ENCODE measurements around the gene GDE1. TPM values are rescaled to one million over a fixed set of nuclear protein-coding genes. Genes with fewer than 3 reads are reported as not detected.

Gene GDE1
- total and polyA plus RNA-seq, 3 experiments from 2014 or later: 27.9 to 39.8 (median 30.5) TPM

- Mint-ChIP-seq H3K36me3 (peaks cover 4 to 62% (median 14%) of the 10 kb centered on the region in 3 donors), H3K27me3 (no peaks in the 10 kb centered on the region), H3K4me1 (peaks cover 33 to 72% (median 49%) of the 10 kb centered on the region in 3 donors), H3K9me3 (no peaks in the 10 kb centered on the region), H3K27ac (no peak overlapping the region), H3K4me3 (no peak overlapping the region)
- DNase-seq: no peak
- no peaks in the 10 kb centered on the region for H3K9me3 ChIP-seq (ENCODE audit: low read length)
- peaks cover 10% of the 10 kb centered on the region for H3K36me3 ChIP-seq (ENCODE audit: insufficient read depth, low read length)
- peaks cover 12% of the 10 kb centered on the region for H3K4me1 ChIP-seq (ENCODE audit: insufficient read depth, low read length)
- H3K4me3 ChIP-seq (ENCODE audit: low read length): no peak overlapping the region
- no peaks in the 10 kb centered on the region for H3K27me3 ChIP-seq (ENCODE audit: insufficient read depth, low read length, poor library complexity, severe bottlenecking)
- POLR2A ChIA-PET: interaction anchor here (0.5 kb wide), 1 partner anchor 76 kb away, joined by 3 read pairs; no protein-coding TSS in a partner anchor
- H3K27ac ChIP-seq (ENCODE audit: low read depth, low read length): no peak overlapping the region
- CTCF ChIA-PET: no interaction called here
Observed at GRCh38 chr16:19515757-19516156, 6.1 kb downstream of the GDE1 start.

GRCh38 chr16:19513377-19514053, 8.4 kb downstream of the GDE1 start:
- peak overlapping the region in 3 of 8 donors; percentile 32 to 71 (median 52) for H3K27ac Mint-ChIP-seq
- no peaks in the 10 kb centered on the region for H3K4me1 ChIP-seq (ENCODE audit: insufficient read depth, low read length)
- ChIA-PET CTCF (interaction anchor here (1.2 to 1.5 kb wide), 2 partner anchors 11 to 42 kb away, joined by 3 to 4 read pairs; partner anchors contain the start of gene VPS35L), POLR2A (no interaction called here)
- H3K36me3 ChIP-seq (ENCODE audit: insufficient read depth, low read length): peaks cover 10% of the 10 kb centered on the region
- no peak overlapping the region for H3K27ac ChIP-seq (ENCODE audit: low read depth, low read length)
- DNase-seq: no peak
- H3K4me3 Mint-ChIP-seq: no peak overlapping the region
- peaks cover 4 to 72% (median 14%) of the 10 kb centered on the region in 3 donors for H3K36me3 Mint-ChIP-seq
- no peaks in the 10 kb centered on the region for H3K9me3 Mint-ChIP-seq
- no peaks in the 10 kb centered on the region for H3K27me3 Mint-ChIP-seq
- H3K9me3 ChIP-seq (ENCODE audit: low read length): no peaks in the 10 kb centered on the region
- H3K27me3 ChIP-seq (ENCODE audit: insufficient read depth, low read length, poor library complexity, severe bottlenecking): no peaks in the 10 kb centered on the region
- no peak overlapping the region for H3K4me3 ChIP-seq (ENCODE audit: low read length)
- H3K4me1 Mint-ChIP-seq: peaks cover 21 to 52% (median 26%) of the 10 kb centered on the region in 3 donors

GRCh38 chr16:19512297-19512696, 9.6 kb downstream of the GDE1 start:
- Mint-ChIP-seq H3K27me3 (no peaks in the 10 kb centered on the region), H3K9me3 (no peaks in the 10 kb centered on the region), H3K4me3 (no peak overlapping the region), H3K36me3 (peaks cover 4 to 76% (median 14%) of the 10 kb centered on the region in 3 donors), H3K27ac (peak overlapping the region in 2 of 8 donors; percentile 54 to 70), H3K4me1 (peaks cover 16 to 42% (median 18%) of the 10 kb centered on the region in 3 donors)
- Histone ChIP-seq H3K36me3 (ENCODE audit: insufficient read depth, low read length) (peaks cover 10% of the 10 kb centered on the region), H3K27ac (ENCODE audit: low read depth, low read length) (no peak overlapping the region), H3K27me3 (ENCODE audit: insufficient read depth, low read length, poor library complexity, severe bottlenecking) (no peaks in the 10 kb centered on the region), H3K4me3 (ENCODE audit: low read length) (no peak overlapping the region), H3K9me3 (ENCODE audit: low read length) (no peaks in the 10 kb centered on the region), H3K4me1 (ENCODE audit: insufficient read depth, low read length) (no peaks in the 10 kb centered on the region)
- no peak for DNase-seq
- ChIA-PET POLR2A (no interaction called here), CTCF (interaction anchor here (1.2 to 1.6 kb wide), 2 partner anchors 10 to 43 kb away, joined by 3 to 4 read pairs; partner anchors contain the start of gene VPS35L)

GRCh38 chr16:19507867-19508266, 14.0 kb downstream of the GDE1 start:
- no peaks in the 10 kb centered on the region for H3K27me3 ChIP-seq (ENCODE audit: insufficient read depth, low read length, poor library complexity, severe bottlenecking)
- DNase-seq: no peak

GRCh38 chr16:19506965-19507364, 14.9 kb downstream of the GDE1 start:
- H3K4me1 Mint-ChIP-seq: peaks cover 0 to 3% (median 0%) of the 10 kb centered on the region in 3 donors
- H3K4me3 Mint-ChIP-seq: no peak overlapping the region
- ChIA-PET POLR2A (no interaction called here), CTCF (interaction anchor here (0.6 to 1.9 kb wide), 2 partner anchors 45 to 421 kb away, joined by 3 to 6 read pairs; no protein-coding TSS in a partner anchor)
- H3K4me1 ChIP-seq (ENCODE audit: insufficient read depth, low read length): no peaks in the 10 kb centered on the region
- H3K9me3 ChIP-seq (ENCODE audit: low read length): no peaks in the 10 kb centered on the region
- no peaks in the 10 kb centered on the region for H3K27me3 Mint-ChIP-seq
- no peaks in the 10 kb centered on the region for H3K9me3 Mint-ChIP-seq
- H3K27me3 ChIP-seq (ENCODE audit: insufficient read depth, low read length, poor library complexity, severe bottlenecking): no peaks in the 10 kb centered on the region
- H3K4me3 ChIP-seq (ENCODE audit: low read length): no peak overlapping the region
- H3K36me3 Mint-ChIP-seq: peaks cover 6 to 80% (median 26%) of the 10 kb centered on the region in 3 donors
- H3K36me3 ChIP-seq (ENCODE audit: insufficient read depth, low read length): peaks cover 8% of the 10 kb centered on the region
- peak overlapping the region in 1 of 8 donors; percentile 73 for H3K27ac Mint-ChIP-seq
- no peak overlapping the region for H3K27ac ChIP-seq (ENCODE audit: low read depth, low read length)
- DNase-seq: no peak

More at GRCh38 chr16:19507867-19508266, 14.0 kb downstream of the GDE1 start:
- ChIA-PET CTCF (no interaction called here), POLR2A (no interaction called here)
- Mint-ChIP-seq H3K9me3 (no peaks in the 10 kb centered on the region), H3K4me3 (no peak overlapping the region), H3K4me1 (peaks cover 0 to 9% (median 0%) of the 10 kb centered on the region in 3 donors), H3K36me3 (peaks cover 6 to 81% (median 22%) of the 10 kb centered on the region in 3 donors), H3K27ac (no peak overlapping the region), H3K27me3 (no peaks in the 10 kb centered on the region)
- H3K4me1 ChIP-seq (ENCODE audit: insufficient read depth, low read length): no peaks in the 10 kb centered on the region
- peaks cover 6% of the 10 kb centered on the region for H3K36me3 ChIP-seq (ENCODE audit: insufficient read depth, low read length)
- no peaks in the 10 kb centered on the region for H3K9me3 ChIP-seq (ENCODE audit: low read length)
- no peak overlapping the region for H3K4me3 ChIP-seq (ENCODE audit: low read length)
- no peak overlapping the region for H3K27ac ChIP-seq (ENCODE audit: low read depth, low read length)

GRCh38 chr16:19505600-19506303, 16.1 kb downstream of the GDE1 start:
- peak overlapping the region in 4 of 8 donors; percentile 17 to 43 (median 36) for H3K27ac Mint-ChIP-seq
- peaks cover 6 to 80% (median 32%) of the 10 kb centered on the region in 3 donors for H3K36me3 Mint-ChIP-seq
- Histone ChIP-seq H3K36me3 (ENCODE audit: insufficient read depth, low read length) (peaks cover 14% of the 10 kb centered on the region), H3K27me3 (ENCODE audit: insufficient read depth, low read length, poor library complexity, severe bottlenecking) (no peaks in the 10 kb centered on the region), H3K27ac (ENCODE audit: low read depth, low read length) (no peak overlapping the region), H3K4me3 (ENCODE audit: low read length) (no peak overlapping the region), H3K9me3 (ENCODE audit: low read length) (no peaks in the 10 kb centered on the region), H3K4me1 (ENCODE audit: insufficient read depth, low read length) (no peaks in the 10 kb centered on the region)
- H3K9me3 Mint-ChIP-seq: no peaks in the 10 kb centered on the region
- ChIA-PET POLR2A (interaction anchor here (0.6 kb wide), 1 partner anchor 9 kb away, joined by 8 read pairs; no protein-coding TSS in a partner anchor), CTCF (interaction anchor here (1.1 to 1.9 kb wide), 2 partner anchors 56 to 419 kb away, joined by 3 to 6 read pairs; no protein-coding TSS in a partner anchor)
- peak overlapping the region in 1 of 7 donors; percentile 40 for H3K4me3 Mint-ChIP-seq
- no peaks in the 10 kb centered on the region for H3K27me3 Mint-ChIP-seq
- H3K4me1 Mint-ChIP-seq: no peaks in the 10 kb centered on the region
- DNase-seq: no peak

- Mint-ChIP-seq H3K36me3 (peaks cover 6 to 86% (median 35%) of the 10 kb centered on the region in 3 donors), H3K4me1 (no peaks in the 10 kb centered on the region), H3K9me3 (no peaks in the 10 kb centered on the region), H3K27me3 (no peaks in the 10 kb centered on the region), H3K27ac (peak overlapping the region in 3 of 8 donors; percentile 11 to 64 (median 12)), H3K4me3 (no peak overlapping the region)
- Histone ChIP-seq H3K4me3 (ENCODE audit: low read length) (no peak overlapping the region), H3K4me1 (ENCODE audit: insufficient read depth, low read length) (no peaks in the 10 kb centered on the region), H3K27me3 (ENCODE audit: insufficient read depth, low read length, poor library complexity, severe bottlenecking) (no peaks in the 10 kb centered on the region), H3K9me3 (ENCODE audit: low read length) (no peaks in the 10 kb centered on the region), H3K36me3 (ENCODE audit: insufficient read depth, low read length) (peaks cover 14% of the 10 kb centered on the region), H3K27ac (ENCODE audit: low read depth, low read length) (no peak overlapping the region)
- ChIA-PET POLR2A (interaction anchor here (0.5 to 2.4 kb wide), 2 partner anchors 52 to 435 kb away, joined by 5 to 7 read pairs; partner anchors contain the start of gene VPS35L), CTCF (interaction anchor here (0.8 to 4.1 kb wide), 4 partner anchors 8 to 423 kb away, joined by 3 to 38 read pairs (median 3); no protein-coding TSS in a partner anchor)
- DNase-seq: no peak
Observed at GRCh38 chr16:19503461-19504075, 18.3 kb downstream of the GDE1 start.
